Measurements from ENCODE around the gene CENPW.

GRCh38 chr6:126318797-126319196 is 21.1 kb upstream of the CENPW start:
- no peak for TF ChIP-seq RFX5 (IDR thresholded peaks at IDR 0.05)
- TF ChIP-seq, protein P1, sequence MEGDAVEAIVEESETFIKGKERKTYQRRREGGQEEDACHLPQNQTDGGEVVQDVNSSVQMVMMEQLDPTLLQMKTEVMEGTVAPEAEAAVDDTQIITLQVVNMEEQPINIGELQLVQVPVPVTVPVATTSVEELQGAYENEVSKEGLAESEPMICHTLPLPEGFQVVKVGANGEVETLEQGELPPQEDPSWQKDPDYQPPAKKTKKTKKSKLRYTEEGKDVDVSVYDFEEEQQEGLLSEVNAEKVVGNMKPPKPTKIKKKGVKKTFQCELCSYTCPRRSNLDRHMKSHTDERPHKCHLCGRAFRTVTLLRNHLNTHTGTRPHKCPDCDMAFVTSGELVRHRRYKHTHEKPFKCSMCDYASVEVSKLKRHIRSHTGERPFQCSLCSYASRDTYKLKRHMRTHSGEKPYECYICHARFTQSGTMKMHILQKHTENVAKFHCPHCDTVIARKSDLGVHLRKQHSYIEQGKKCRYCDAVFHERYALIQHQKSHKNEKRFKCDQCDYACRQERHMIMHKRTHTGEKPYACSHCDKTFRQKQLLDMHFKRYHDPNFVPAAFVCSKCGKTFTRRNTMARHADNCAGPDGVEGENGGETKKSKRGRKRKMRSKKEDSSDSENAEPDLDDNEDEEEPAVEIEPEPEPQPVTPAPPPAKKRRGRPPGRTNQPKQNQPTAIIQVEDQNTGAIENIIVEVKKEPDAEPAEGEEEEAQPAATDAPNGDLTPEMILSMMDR (IDR thresholded peaks at IDR 0.05) = no peak
- no peak for TF ChIP-seq SREBF2 (IDR thresholded peaks at IDR 0.05)
- TF ChIP-seq POLR2A (IDR thresholded peaks at IDR 0.05; ENCODE audit: low read length) = no peak
- TF ChIP-seq, protein P2, sequence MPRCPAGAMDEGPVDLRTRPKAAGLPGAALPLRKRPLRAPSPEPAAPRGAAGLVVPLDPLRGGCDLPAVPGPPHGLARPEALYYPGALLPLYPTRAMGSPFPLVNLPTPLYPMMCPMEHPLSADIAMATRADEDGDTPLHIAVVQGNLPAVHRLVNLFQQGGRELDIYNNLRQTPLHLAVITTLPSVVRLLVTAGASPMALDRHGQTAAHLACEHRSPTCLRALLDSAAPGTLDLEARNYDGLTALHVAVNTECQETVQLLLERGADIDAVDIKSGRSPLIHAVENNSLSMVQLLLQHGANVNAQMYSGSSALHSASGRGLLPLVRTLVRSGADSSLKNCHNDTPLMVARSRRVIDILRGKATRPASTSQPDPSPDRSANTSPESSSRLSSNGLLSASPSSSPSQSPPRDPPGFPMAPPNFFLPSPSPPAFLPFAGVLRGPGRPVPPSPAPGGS (IDR thresholded peaks at IDR 0.05) = no peak
- no peak for TF ChIP-seq EP300 (IDR thresholded peaks at IDR 0.05)
- no peak for TF ChIP-seq NFE2L2 (conservative IDR thresholded peaks at IDR 0.05; ENCODE audit: low read length)
